Measurements from ENCODE around the gene GRAMD1A. TPM values are rescaled to one million over a fixed set of nuclear protein-coding genes. Genes with fewer than 3 reads are reported as not detected.

The GRAMD1A gene
- total and polyA plus RNA-seq, 2 of the 8 experiments (the other 6 are each of a cell fraction or from before 2014, with no cell fraction given), result 113 to 154 TPM

GRCh38 chr19:34969721-34970120, 30.4 kb upstream of the GRAMD1A start:
- Histone ChIP-seq H2BK20ac (ENCODE audit: low read length) (no peak overlapping the region), H3K23me2 (ENCODE audit: low read depth, low read length) (no peaks in the 10 kb centered on the region; the same call in 1 of the 2 replicates), H3K4me3 (ENCODE audit: extremely low read depth in 1 of 4, insufficient read depth in 2 of 4, low read depth in 3 of 4, low read length in 4 of 4) (no peak overlapping the region), H3K79me1 (ENCODE audit: low read depth, low read length) (no peaks in the 10 kb centered on the region), H2BK15ac (ENCODE audit: low read length) (no peak overlapping the region), H3K36me3 (ENCODE audit: control insufficient read depth in 2 of 4, insufficient read depth in 4 of 4, low read length in 3 of 4) (peaks cover 0 to 3% (median 0%) of the 10 kb centered on the region in 4 experiments; a peak in 1 of 8 replicates), H4K8ac (ENCODE audit: extremely low read depth, insufficient read depth, low read length) (no peak overlapping the region), H2BK12ac (ENCODE audit: low read depth, low read length) (no peak overlapping the region), H2AFZ (ENCODE audit: low read length) (no peak overlapping the region), H4K5ac (ENCODE audit: insufficient read length, low read depth, low read length) (no peak overlapping the region), H3K9me3 (ENCODE audit: insufficient read depth in 2 of 2, low read depth in 1 of 2, low read length in 1 of 2) (peaks cover 7 to 14% of the 10 kb centered on the region in 2 experiments), H2BK120ac (replicated peaks; ENCODE audit: low read depth, low read length) (no peak overlapping the region), H3K4me1 (replicated peaks in 1 of 4; ENCODE audit: control insufficient read depth in 3 of 4, insufficient read depth in 4 of 4, low read length in 3 of 4) (peaks cover 0 to 8% (median 3%) of the 10 kb centered on the region in 4 experiments; a peak in 3 of 7 replicates), H3K4me2 (ENCODE audit: insufficient read depth in 1 of 2, low read depth in 2 of 2, low read length in 2 of 2) (no peak overlapping the region), H3K18ac (ENCODE audit: extremely low read depth, low read length) (no peak overlapping the region), H2AK5ac (ENCODE audit: low read depth, low read length) (no peak overlapping the region), H3K56ac (replicated peaks; ENCODE audit: insufficient read length, low read depth, low read length) (no peak overlapping the region), H3K79me2 (ENCODE audit: control insufficient read depth in 1 of 2, insufficient read depth in 2 of 2, low read length in 2 of 2) (no peaks in the 10 kb centered on the region), H4K20me1 (replicated peaks in 1 of 2; ENCODE audit: control insufficient read depth in 1 of 2, insufficient read depth in 2 of 2, low read length in 2 of 2) (no peaks in the 10 kb centered on the region), H3K4ac (replicated peaks; ENCODE audit: insufficient read length, low read depth, low read length) (no peak overlapping the region), H3K27ac (ENCODE audit: low read depth, low read length) (no peak overlapping the region), H4K91ac (replicated peaks; ENCODE audit: insufficient read length, low read length) (no peak overlapping the region), H2BK5ac (ENCODE audit: low read depth, low read length) (no peak overlapping the region), H3K14ac (ENCODE audit: insufficient read length) (no peak overlapping the region), H3K27me3 (replicated peaks in 1 of 4; ENCODE audit: control insufficient read depth in 3 of 4, extremely low read depth in 1 of 4, insufficient read depth in 3 of 4, low read length in 3 of 4) (no peaks in the 10 kb centered on the region; a peak in 1 of 7 replicates), H3K23ac (ENCODE audit: insufficient read length) (no peak overlapping the region), H3K9ac (replicated peaks in 1 of 4; ENCODE audit: extremely low read depth in 1 of 4, low read depth in 3 of 4, low read length in 3 of 4) (no peak overlapping the region)
- TF ChIP-seq CEBPB (IDR thresholded peaks at IDR 0.05; ENCODE audit: low read depth, low read length), result no peak
- no peak for TF ChIP-seq ASH2L (IDR thresholded peaks at IDR 0.05; ENCODE audit: low read length)
- TF ChIP-seq GTF2F1 (IDR thresholded peaks at IDR 0.05; ENCODE audit: borderline replicate concordance, low read depth, low read length), result no peak
- no peak for TF ChIP-seq EZH2 (IDR thresholded peaks at IDR 0.05; ENCODE audit: low read depth, low read length, severe bottlenecking)
- TF ChIP-seq KDM1A (IDR thresholded peaks at IDR 0.05; ENCODE audit: borderline replicate concordance, low read length), result no peak
- no peak for TF ChIP-seq EGR1 (IDR thresholded peaks at IDR 0.05; ENCODE audit: borderline replicate concordance, low read depth, low read length)
- no peak for TF ChIP-seq RBBP5 (IDR thresholded peaks at IDR 0.05; ENCODE audit: borderline replicate concordance, low read depth, low read length)
- TF ChIP-seq KDM4A (IDR thresholded peaks at IDR 0.05; ENCODE audit: low read depth, low read length, severe bottlenecking), result no peak
- no peak for TF ChIP-seq RXRA (IDR thresholded peaks at IDR 0.05; ENCODE audit: insufficient read depth, low read depth, low read length)
- ChIA-PET CTCF (ENCODE audit: partially characterized antibody) (interaction anchor here (1.3 to 15.1 kb wide), 2 partner anchors 42 to 56 kb away, joined by 3 to 174 read pairs; no protein-coding TSS in a partner anchor), POLR2A (ENCODE audit: partially characterized antibody) (no interaction called here)
- no peak for FAIRE-seq
- WGBS, 2 experiments (ENCODE audit: extremely low coverage in 1 of 2, insufficient coverage in 1 of 2, insufficient read length in 1 of 2, insufficient replicate concordance in 2 of 2, low coverage in 1 of 2, low lambda C conversion rate in 2 of 2, missing lambda C conversion rate in 1 of 2), result 93% methylated on average over 6 of the region's 6 CpGs; no CpG with 5 or more reads in 1 of the 2 experiments
- no peak for DNase-seq (ENCODE audit: low read depth in 1 of 2, low spot score in 2 of 2)

Measured in H1 (cell line).